ENCODE results near the gene MCUR1. TPM values are rescaled to one million over a fixed set of nuclear protein-coding genes. Genes with fewer than 3 reads are reported as not detected.

MCUR1 gene
- total RNA-seq, 2 experiments from 2014 or later: 34.8 to 38.0 TPM

DNA sequence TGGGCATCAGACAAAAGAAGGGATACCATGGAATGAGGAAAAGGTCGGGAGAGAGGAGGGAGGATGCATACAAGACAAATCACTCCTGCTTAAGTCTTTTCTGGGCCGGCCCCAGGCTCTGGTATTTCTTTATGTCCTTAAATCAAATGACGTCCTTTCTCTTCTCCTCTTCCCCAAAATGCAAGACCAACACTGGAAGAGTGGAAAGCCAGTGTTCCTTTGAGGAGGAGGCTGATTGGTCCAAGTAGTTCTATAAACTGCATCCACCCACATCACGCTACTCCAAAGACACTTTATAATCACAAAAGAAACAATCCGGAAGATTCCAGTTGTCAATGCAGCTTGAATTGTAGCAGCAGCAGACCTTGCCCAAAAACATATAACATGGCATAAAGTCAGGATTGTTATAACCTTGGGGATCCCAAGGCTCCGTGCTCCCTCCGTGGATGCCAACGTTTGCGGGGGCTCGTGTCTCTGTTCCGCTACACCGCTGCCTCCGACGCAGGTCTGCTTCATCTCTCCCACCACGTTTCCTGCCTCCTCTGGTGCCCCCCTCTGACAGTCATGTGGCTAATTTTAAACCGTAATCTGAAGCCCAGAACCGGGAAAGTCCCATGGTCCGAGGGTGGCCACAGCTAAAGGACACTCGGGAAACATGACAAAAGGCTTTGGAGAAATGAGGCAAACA, 47.1 kb downstream of the MCUR1 start:
- Mint-ChIP-seq H3K4me3 (peak overlapping the region; percentile 67), H3K36me3 (ENCODE audit: low read depth) (no peaks in the 10 kb centered on the region), H3K27ac (peak overlapping the region; percentile 64), H3K27me3 (peaks cover 3% of the 10 kb centered on the region), H3K9me3 (peaks cover 7% of the 10 kb centered on the region), H3K4me1 (ENCODE audit: low read depth) (peaks cover 38% of the 10 kb centered on the region)
- peak; percentile 47 for ATAC-seq
- peak; percentile 72 for DNase-seq
- intact Hi-C loops (cut with micrococcal nuclease): loop anchor here (10.0 kb wide), 1 partner anchor 152 kb away; the partner anchor contains the start of gene NOL7
- CTCF ChIA-PET: interaction anchor here (0.9 kb wide), 1 partner anchor 40 kb away, joined by 3 read pairs; no protein-coding TSS in a partner anchor
- TF ChIP-seq, protein P1, sequence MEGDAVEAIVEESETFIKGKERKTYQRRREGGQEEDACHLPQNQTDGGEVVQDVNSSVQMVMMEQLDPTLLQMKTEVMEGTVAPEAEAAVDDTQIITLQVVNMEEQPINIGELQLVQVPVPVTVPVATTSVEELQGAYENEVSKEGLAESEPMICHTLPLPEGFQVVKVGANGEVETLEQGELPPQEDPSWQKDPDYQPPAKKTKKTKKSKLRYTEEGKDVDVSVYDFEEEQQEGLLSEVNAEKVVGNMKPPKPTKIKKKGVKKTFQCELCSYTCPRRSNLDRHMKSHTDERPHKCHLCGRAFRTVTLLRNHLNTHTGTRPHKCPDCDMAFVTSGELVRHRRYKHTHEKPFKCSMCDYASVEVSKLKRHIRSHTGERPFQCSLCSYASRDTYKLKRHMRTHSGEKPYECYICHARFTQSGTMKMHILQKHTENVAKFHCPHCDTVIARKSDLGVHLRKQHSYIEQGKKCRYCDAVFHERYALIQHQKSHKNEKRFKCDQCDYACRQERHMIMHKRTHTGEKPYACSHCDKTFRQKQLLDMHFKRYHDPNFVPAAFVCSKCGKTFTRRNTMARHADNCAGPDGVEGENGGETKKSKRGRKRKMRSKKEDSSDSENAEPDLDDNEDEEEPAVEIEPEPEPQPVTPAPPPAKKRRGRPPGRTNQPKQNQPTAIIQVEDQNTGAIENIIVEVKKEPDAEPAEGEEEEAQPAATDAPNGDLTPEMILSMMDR (IDR thresholded peaks at IDR 0.05): peak; percentile 30
- POLR2A ChIA-PET: interaction anchor here (0.6 kb wide), 1 partner anchor 15 kb away, joined by 3 read pairs; no protein-coding TSS in a partner anchor

DNA sequence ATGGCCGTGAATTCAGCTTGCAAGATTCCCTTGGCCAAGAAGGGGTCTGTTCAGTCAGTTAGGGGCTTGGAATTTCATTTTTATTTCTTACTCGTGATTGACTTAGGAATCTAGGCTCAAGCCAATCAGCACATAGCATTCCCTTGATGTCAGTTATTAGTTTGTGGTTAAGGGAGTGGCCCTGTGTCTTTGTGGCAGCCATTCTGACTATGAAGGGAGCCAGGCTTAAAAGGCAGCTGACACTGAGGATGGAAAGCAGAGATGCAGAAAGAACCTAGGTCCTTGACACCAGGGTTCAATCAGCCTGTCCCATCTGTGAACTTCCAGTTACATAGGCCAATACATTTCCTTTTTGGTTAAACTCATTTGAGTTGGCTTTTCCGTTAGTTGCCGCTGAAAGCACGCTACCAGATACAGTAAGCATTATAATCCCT, 48.1 kb downstream of the MCUR1 start:
- POLR2A ChIA-PET: interaction anchor here (0.9 kb wide), 1 partner anchor 150 kb away, joined by 3 read pairs; no protein-coding TSS in a partner anchor
- intact Hi-C loops (cut with micrococcal nuclease): loop anchor here (10.0 kb wide), 1 partner anchor 151 kb away; the partner anchor contains the start of gene NOL7

DNA sequence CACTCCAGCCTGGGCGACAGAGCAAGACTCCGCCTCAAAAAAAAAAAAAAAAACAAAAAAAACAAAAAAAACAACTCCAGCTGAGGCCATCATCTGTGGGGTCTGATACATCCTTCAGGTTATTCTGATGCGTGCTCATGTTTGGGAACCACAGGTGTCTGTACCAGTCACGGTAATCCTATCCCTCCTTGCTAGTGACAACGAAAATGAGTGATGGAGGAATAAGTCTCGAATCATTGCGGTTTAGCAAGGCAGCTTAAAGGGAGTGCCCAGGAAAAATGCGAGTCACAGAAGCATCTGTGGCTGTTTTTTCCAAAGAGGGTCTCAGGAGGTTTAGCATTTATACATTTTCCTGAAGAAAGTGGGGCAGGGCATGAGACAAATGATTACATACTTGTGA, 48.8 kb downstream of the MCUR1 start:
- peaks cover 2% of the 10 kb centered on the region for H3K36me3 Mint-ChIP-seq (ENCODE audit: low read depth)
- DNase-seq (no peak), ATAC-seq (no peak)
- H3K27me3 Mint-ChIP-seq: peaks cover 3% of the 10 kb centered on the region
- CTCF ChIA-PET: interaction anchor here (0.5 to 2.9 kb wide), 4 partner anchors 13 to 191 kb away, joined by 3 to 10 read pairs (median 4); partner anchors contain the start of gene SIRT5
- H3K4me3 Mint-ChIP-seq: no peak overlapping the region
- TF ChIP-seq, protein P1 (IDR thresholded peaks at IDR 0.05): no peak
- H3K9me3 Mint-ChIP-seq: peaks cover 7% of the 10 kb centered on the region
- peaks cover 43% of the 10 kb centered on the region for H3K4me1 Mint-ChIP-seq (ENCODE audit: low read depth)
- intact Hi-C loops (cut with micrococcal nuclease): loop anchor here (10.0 kb wide), 1 partner anchor 151 kb away; the partner anchor contains the start of gene NOL7
- POLR2A ChIA-PET: interaction anchor here (0.9 kb wide), 1 partner anchor 150 kb away, joined by 3 read pairs; no protein-coding TSS in a partner anchor
- H3K27ac Mint-ChIP-seq: peak overlapping the region; percentile 39

More for the DNA sequence above, 48.1 kb downstream of the MCUR1 start:
- ATAC-seq (no peak), DNase-seq (no peak)
- Mint-ChIP-seq H3K4me1 (ENCODE audit: low read depth) (peaks cover 43% of the 10 kb centered on the region), H3K9me3 (peaks cover 7% of the 10 kb centered on the region), H3K27me3 (peaks cover 3% of the 10 kb centered on the region), H3K36me3 (ENCODE audit: low read depth) (peaks cover 2% of the 10 kb centered on the region), H3K27ac (peak overlapping the region; percentile 39), H3K4me3 (no peak overlapping the region)
- TF ChIP-seq, protein P1 (IDR thresholded peaks at IDR 0.05): no peak
- CTCF ChIA-PET: interaction anchor here (1.1 kb wide), 1 partner anchor 191 kb away, joined by 4 read pairs; the partner anchor contains the start of gene SIRT5

DNA sequence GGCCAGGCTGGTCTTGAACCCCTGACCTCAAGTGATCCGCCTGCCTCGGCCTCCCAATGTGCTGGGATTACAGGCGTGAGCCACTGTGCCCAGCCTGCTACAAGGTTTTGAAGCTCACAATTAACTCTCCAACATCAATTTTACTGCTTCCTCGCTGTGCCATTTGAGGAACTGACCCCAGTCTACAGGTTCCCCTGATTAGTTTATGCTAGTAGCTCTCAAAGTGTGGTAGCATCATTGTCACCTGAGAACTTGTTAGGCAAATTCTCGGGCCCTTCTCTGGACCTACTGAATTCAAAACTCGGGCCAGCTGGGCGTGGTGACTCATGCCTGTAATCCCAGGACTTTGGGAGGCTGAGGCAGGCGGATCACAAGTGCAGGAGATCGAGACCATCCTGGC, 49.4 kb downstream of the MCUR1 start:
- ATAC-seq (no peak), DNase-seq (no peak)
- Mint-ChIP-seq H3K27me3 (peaks cover 3% of the 10 kb centered on the region), H3K36me3 (ENCODE audit: low read depth) (peaks cover 2% of the 10 kb centered on the region), H3K9me3 (peaks cover 7% of the 10 kb centered on the region), H3K27ac (no peak overlapping the region), H3K4me3 (no peak overlapping the region), H3K4me1 (ENCODE audit: low read depth) (peaks cover 43% of the 10 kb centered on the region)
- CTCF ChIA-PET: interaction anchor here (0.5 to 3.0 kb wide), 6 partner anchors 14 to 190 kb away, joined by 3 to 10 read pairs (median 4); partner anchors contain the start of genes NOL7 and SIRT5
- POLR2A ChIA-PET: interaction anchor here (3.9 kb wide), 1 partner anchor 53 kb away, joined by 26 read pairs; the partner anchor contains the start of gene RANBP9
- TF ChIP-seq, protein P1 (IDR thresholded peaks at IDR 0.05): no peak
- intact Hi-C loops (cut with micrococcal nuclease): loop anchor here (10.0 kb wide), 1 partner anchor 150 kb away; the partner anchor contains the start of gene NOL7

Data from activated CD8-positive, alpha-beta T cell treated with anti-CD3 and anti-CD28 coated beads for 36 hours (primary cell).